GM18520 (cell line): ENCODE results near the gene GALNS.
"Not testable (repeated sequence)": the region's sequence is repeated elsewhere in the genome, so short reads cannot be mapped to it uniquely, and the experiment has no call there.

ENCODE experiments used
- ATAC-seq: cut with Tn5 transposase; IDR thresholded peaks from one replicate; pipeline ENCODE4 v1.9.1; 2021; ENCODE audit not compliant: unreplicated experiment

GALNS gene

GRCh38 chr16:88889702-88890352 is 33.1 kb upstream of the GALNS start:
- ATAC-seq, result not testable (repeated sequence)

DNA sequence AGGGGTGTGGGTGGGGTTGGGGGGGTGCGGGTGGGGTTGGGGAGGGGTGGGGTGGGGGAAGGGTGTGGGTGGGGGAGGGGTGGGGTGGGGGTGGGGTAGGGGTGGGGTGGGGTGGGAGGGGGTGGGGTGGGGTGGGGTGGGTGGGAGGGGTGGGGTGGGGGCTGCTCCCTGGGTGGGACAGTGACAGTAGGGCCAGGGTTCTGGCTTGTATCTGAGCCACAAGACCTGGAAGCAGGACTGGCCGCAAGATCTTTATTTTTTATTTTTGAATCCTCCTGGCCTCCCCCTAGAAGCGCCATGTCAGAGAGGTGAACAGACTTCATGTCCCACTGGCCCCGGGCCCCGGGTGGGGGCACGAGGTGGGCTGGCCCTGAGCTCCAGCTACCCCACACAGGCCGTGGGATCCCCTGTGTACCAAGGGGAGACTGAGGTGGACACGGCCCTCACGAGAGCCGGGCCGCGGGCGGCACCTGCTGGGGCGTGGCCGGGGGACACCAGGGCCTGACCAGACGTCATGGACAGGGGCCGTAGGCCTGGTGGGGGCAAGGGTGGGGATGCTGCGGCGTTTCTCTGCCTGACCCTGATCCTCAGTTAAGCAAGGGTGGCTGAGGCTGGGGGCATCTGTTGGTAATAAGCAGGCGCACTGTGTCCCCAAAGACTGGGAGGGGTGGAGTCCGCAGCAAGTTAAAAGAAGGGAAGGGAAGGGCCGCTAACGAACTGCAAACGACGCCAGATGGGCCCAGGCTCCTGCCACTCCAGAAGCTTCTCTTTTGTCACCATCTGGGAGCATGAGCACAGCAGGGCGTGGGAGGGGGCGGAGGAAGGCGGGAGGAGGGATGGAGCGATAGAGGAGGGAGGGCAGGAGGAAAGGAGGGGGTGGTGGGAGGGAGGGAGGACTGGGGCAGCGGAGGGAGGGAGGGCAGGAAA is 32.0 kb upstream of the GALNS start:
- no peak for ATAC-seq

GRCh38 chr16:88888057-88888456 is 31.3 kb upstream of the GALNS start:
- ATAC-seq, result no peak

DNA sequence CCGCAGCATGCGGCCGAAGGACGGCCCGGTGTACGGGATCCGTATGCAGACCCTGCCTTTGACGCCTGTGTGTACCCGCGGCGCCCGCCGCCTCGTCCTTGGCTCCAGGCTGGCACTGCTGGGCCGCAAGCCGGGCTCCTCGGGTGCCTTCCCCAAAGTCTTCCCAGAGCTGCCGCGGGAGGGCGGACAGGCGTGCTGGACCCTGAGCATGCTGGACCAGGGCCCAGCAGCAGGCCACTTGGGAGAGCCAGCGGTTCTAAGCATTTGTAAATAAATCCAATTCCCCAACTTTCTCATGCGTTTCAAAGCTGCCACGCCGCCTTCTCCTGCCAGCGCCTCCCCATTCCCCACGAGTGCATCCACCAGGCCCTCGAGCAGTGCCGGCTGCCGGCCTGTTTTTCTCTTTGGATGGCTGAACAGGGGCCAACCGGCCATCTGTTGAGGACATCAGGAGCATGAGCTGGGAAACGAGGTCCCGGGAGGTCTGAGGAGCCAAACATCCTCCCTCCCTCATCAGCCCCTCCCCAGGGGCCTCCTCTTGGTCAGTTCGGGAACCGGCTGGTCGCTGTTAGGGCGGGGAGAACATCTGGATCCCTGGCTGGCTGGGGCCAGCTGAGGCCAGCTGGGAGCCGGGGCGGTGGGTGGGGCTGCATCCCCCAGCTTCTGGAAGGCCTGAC is 30.2 kb upstream of the GALNS start:
- ATAC-seq, result no peak

- no peak for ATAC-seq
These were observed 29.7 kb upstream of the GALNS start for GRCh38 chr16:88886420-88886844.

DNA sequence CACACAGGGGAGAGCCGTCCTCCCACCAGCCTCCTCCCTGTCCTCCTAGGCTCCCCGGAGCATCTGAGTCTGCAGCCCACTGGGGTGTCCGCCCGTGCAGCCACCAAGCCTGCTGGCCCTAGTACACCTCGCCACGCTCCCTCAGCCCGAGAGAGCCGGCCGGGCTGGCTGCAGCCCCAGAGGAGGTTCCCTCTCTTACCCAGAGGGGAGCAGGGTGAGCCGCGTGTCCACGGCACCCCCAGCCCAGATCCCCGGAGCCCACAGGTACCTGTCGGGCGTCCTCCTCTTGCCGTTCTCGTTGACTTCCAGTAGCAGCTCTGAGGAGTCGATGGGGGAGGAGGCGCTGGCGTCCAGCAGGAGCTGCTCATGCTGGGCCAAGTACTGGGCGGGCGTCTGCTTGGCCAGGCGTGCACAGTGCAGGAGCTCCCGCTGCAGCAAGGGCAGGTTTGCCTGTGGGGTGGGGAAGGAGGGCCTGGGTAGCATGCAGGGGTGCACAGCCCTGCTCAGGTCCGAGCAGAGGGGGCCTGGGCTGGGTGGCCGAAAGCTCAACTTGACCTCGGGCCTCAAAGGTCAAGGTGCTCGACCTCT is 29.0 kb upstream of the GALNS start:
- ATAC-seq, result no peak

- ATAC-seq, result no peak
These were observed 28.0 kb upstream of the GALNS start for GRCh38 chr16:88884569-88885271.

DNA sequence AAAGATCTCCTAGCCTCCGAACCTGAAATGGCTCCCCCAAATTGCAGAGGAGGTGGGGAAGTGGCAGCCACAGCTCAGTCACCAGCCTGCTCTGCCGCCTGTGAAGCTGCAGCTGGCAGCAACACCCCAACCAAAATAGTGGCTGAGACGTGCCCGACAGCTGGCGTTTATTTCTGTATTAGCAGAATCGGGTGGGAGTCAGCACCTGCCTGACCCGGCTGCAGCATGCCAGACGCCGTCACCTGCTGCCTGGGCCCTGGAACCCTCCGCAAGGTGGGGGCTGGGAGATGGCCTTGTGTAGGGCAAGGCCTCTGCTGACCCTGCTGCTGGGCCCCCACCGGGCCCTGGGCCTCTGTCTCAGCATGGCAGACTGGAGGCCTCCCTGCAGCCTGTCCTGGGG is 27.2 kb upstream of the GALNS start:
- no peak for ATAC-seq

DNA sequence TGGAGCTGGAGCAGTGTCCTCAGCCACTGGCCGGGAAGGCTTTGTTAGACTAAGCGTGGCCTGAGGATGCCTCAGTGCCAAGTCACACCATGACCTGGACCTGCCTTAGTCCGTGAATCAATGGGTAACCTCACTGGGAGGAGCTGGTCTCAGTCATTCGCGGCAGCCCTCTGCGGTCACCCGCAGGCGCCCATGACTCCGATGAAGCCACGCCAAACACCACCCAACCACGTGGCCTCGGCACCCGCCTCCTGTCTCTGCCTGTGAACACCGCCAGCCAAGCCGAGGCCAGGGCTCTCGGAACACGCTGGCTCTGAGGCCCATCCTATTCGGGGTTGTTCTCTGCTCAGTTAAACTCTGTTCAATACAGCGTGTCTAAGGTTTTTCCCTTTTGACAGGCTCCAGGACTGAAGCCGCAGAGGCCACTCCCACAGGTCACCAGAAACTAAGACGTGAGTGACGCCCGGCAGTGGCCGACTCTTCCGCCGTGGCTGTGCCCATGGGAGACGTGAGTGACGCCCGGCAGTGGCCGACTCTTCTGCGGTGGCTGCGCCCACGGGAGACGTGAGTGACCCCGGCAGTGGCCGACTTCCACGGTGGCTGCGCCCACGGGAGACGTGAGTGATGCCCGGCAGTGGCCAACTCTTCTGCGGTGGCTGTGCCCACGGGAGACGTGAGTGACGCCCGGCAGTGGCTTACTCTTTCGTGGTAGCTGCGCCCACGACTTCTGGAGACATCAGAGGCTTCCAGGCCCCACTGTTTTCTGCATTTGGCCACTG is 26.6 kb upstream of the GALNS start:
- no peak for ATAC-seq

- ATAC-seq, result no peak
These were observed 25.7 kb upstream of the GALNS start for GRCh38 chr16:88882358-88883030.

DNA sequence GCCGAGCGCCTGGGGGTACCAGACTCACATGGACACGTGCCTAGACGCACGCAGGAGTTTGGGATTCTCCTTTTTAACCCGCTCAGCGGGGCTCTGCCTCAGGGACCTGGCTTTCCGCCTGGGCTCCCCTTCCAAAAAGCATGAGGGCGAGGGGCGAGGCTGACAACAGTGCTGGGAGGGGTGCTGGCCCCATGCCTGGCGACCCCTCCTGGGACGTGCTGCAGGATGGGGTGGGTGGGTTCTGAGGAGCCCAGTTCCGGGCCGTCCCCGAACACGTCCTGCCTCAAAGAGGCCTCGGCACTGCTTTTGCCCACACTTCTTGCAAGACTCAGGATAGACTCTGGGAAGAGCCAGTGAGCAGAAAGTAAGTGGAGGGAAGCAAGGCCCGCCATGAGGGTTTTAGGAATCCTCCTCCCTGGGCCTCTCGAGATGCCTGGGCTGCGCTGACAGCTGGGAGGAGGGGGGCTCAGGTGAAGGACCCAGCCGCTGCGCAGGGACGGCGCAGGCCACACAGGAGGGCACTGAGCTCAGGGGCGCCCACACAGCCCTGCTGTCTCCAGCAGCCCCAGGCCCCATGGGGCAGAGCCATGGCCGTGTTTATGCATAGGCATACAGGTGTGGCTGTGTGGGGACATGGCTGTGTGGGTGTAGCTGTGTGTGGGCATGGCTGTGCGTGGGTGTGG is 25.1 kb upstream of the GALNS start:
- ATAC-seq, result no peak

GRCh38 chr16:88881007-88881615 is 24.4 kb upstream of the GALNS start:
- ATAC-seq, result no peak

GRCh38 chr16:88880226-88881006 is 23.7 kb upstream of the GALNS start:
- ATAC-seq, result no peak

GRCh38 chr16:88879788-88880055 is 23.0 kb upstream of the GALNS start:
- no peak for ATAC-seq

DNA sequence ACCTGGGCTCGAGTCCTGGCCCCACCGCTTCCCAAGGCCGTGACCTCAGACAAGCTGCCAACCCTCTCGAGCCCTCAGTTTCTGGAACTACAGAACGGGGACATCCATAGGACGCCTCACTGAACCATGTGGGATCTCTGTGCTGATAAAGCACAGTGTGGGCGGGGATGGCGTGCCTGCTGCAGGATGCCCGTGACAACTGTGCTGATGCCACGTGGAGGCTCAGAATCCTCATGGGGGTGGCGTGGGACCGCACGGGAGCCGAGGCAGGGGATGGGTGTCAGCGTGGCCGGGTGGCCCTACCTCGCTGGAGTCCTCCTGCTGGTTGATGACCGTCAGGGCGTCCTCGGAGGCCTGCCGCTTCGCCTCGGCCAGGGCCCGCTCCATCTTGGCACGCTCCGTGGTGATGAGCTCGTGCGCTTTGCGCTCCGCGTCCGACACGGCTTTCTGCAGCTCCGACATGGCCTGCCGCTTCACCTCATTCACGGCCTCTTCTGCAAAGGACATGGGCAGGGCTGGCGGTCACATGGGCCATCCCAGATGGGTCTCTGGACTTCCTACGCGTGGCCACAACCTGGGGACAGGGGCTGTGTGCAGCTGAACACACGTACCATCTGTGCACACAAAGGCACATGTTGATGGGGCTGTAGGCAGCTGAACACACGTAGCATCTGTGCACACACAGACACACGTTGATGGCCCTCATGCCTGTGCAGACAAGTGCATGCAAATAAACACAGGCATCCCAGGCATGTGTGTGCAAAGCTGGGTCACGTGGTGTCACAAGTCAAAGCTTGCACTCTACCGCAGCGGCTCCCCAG is 22.4 kb upstream of the GALNS start:
- no peak for ATAC-seq

DNA sequence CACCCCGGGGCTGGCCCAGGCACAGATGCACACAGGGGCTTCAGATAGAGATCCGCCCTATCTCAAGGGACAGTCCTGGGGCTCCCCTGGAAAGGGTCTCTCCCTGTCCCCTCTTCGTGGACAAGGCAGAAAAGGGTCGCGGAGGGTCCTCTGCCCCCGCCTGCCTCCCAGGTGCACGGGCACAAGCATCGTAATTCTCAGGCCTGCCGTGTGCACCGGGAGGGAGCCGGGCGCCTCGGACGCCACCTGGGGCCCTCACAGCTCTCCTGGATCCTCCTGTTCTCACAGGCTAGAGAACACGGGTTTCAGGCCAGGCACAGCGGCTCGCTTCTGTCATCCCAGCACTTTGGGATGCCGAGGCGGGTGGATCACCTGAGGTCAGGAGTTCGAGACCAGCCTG is 21.6 kb upstream of the GALNS start:
- ATAC-seq, result no peak
